Activated gamma-delta T cell treated with anti-CD3 and anti-CD28 coated beads, Interleukin-2, amount 50 U/mL, for 16 hours (primary cell): Measurements from ENCODE around the gene SLIT1.

Experiments
- DNase-seq: peaks from one replicate; pipeline ENCODE4 v3.0.0-alpha.2; 2020; ENCODE audit warnings: low read depth

The SLIT1 gene

GRCh38 chr10:97020452-97021400 is 165.0 kb downstream of the SLIT1 start:
- DNase-seq, result no peak

- DNase-seq, result no peak
These were observed 166.4 kb downstream of the SLIT1 start for GRCh38 chr10:97019213-97019844.

DNA sequence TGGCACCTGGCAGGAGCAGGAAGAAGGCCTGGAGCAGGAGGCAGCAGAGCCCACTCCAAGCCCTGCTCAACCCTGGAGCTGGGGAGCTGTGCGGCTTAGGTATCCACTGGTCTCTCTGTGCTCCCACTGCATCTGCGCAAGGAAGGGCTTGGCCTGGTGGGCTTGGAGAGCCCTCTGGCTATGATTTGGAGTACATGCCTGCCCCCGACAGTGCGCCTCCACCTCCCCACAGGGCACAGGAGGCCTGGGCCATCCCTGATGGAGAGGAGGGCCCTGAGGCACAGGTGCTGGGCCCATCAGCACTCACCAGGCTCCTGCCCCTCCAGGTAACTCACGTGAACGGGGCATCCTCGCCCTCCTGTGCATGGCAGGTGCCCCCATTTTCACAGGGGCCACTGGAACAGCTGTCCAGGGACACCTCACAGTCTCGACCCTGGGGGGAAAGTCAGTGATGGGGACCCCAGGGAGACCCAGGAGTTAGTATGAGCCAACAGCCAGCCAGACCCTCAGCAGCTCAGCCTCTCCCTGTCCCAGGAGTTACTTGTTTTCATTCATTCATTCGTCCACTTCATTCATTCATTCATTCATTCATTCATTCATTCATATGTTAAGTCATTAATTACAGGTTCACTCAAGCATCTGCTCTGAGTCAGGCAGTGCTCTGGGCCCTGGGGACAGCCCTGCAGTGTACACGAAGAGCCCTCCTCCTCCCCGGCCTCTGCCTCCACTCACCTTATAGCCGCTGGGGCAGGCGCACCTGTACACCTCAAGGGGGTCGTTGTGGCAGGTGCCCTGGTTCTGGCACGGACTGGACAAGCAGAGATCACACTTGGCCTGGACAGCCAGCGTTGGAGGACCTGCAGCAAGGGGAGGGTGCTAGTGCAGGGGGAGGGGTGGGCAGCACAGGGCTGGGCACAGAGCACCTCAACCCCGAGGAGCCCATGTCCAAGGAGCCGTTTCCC is 167.2 kb downstream of the SLIT1 start:
- no peak for DNase-seq

DNA sequence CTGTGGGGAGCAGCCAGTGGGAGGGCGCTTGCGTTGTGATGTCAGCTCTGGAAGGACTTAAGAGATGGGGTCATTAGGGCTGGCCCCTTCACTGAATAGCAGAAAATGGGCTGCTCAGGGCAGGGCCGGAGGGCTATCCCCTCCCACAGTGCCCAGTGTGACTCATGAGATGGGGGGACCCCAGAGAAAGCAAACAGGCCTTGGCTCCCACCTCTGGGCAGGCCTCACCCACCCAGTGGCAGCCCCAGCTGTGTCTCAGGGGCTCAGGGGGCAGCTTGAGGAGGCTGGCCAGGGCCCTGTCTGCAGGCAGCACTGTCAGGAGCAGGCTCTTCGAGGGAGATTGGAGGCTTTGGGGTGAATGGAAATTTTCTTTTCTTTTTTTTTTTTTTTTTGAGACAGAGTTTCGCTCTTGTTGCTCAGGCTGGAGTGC is 168.3 kb downstream of the SLIT1 start:
- no peak for DNase-seq

DNA sequence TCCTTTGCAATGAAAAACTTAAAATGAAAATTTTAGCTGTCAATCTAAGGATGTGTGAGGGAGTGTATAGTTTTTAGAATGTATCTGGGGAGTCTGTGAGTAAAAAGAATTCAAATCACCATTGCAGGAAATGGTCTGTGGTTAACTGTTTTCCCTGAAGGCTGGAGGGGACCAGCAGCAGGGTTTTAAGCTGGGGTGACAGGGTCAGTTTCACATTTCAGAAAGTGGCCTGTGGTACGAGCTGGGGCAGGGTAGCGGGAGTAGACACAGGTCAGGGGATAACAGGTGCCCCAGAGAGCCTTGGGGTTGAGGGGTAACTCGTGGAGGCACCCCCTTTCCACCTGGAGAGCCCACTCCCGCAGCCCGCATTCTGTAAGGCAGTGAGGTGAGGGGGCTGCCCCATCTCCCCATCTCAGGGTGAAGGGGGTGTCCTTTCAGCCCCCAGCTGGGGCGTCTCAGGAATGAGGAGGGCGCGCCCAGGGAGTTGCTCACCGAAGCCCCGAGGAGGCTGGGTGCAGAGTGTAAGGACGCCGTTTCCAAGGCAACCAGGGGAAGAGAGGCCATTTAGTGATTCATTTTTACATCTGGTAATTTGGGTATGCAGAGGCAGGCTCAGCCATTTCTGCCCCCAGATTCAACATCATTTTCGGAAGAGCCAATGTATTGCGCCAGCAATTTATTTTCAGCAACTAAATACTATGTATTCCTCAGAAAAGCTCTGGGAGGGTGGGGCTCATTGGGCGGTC is 168.9 kb downstream of the SLIT1 start:
- DNase-seq, result no peak

- DNase-seq, result no peak
These were observed 170.5 kb downstream of the SLIT1 start for GRCh38 chr10:97015240-97015639.

DNA sequence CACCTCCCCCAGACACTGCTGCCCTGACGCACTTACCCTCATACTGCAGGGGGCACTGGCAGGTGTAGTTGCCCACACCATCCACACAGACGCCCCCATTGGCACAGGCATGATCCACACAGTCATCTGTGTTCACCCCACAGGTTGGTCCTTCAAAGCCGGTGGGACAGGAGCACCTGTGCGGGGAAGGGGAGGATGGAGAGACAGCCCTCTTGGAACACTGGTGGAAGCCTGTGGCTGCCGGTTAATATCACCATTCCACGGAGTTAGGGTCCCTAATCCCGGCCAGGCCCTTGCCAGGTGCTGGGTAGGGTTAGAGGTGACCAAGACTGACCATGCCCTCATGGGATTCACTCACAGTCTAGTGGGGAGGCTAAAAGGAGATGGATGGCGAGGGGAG is 171.8 kb downstream of the SLIT1 start:
- DNase-seq, result no peak

DNA sequence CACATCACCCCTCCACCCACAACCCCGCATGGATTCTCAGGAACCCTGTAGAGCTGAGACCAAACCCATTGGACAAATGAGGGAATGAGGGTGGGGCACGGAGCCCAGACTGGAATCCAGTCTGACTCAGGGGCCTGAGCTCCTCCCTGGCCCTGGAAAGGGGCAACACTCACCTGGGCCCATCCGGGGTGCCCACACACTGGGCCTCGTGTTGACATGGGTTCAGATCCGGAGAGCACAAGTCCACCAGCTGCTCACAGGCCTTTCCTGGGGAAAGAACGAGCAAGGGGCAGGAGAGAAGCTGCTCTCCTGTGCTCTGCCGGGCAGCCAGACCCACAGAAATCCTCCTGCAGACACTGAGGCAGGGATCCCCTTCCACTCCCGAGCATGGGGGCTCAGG is 172.2 kb downstream of the SLIT1 start:
- DNase-seq, result no peak

GRCh38 chr10:97012470-97012869 is 173.3 kb downstream of the SLIT1 start:
- no peak for DNase-seq

GRCh38 chr10:97011397-97011796 is 174.4 kb downstream of the SLIT1 start:
- no peak for DNase-seq

DNA sequence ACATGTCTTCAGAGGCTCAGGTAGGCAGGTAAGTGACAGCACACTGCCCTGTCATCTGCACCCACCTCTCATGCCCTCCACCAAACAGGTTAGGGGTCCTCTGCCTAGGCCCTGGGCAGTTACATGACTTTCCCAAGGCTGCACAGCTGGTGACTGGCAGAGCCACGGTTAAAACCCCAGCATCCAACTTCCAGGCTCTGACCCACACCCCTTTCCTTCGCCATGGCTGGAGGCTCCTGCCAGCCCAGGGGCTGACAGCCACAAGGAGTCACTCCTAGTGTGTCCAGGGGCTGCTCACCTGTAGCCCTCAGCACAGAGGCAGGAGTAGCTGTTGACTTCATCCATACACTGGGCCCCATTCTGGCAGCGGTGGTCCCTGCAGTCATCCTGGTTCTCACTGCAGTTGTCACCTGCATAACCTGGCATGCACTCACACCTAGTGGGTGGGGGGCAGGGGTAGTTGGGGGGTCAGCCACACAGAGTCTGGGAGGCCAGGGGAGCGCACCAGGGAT is 175.0 kb downstream of the SLIT1 start:
- DNase-seq, result no peak

- DNase-seq, result no peak
These were observed 178.3 kb downstream of the SLIT1 start for GRCh38 chr10:97007417-97007816.

DNA sequence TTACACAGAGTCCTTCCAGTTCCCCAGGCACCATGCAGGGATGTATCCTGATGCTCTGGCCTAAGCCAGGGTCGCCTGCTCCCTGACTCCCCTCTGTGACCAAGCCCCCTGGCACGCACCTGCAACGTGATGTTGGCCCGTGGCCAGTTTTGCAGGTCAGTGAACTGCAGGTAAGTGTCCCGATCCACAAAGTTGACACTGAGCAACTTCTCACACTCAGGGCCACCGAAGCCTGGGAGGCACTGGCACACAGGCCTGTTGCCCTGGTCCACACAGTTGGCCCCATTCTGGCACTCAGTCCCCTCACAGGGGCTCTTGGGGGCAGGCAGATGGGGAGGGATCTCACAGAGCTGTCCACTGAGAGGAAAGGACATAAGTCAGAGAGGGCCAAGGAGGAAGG is 179.4 kb downstream of the SLIT1 start:
- no peak for DNase-seq

DNA sequence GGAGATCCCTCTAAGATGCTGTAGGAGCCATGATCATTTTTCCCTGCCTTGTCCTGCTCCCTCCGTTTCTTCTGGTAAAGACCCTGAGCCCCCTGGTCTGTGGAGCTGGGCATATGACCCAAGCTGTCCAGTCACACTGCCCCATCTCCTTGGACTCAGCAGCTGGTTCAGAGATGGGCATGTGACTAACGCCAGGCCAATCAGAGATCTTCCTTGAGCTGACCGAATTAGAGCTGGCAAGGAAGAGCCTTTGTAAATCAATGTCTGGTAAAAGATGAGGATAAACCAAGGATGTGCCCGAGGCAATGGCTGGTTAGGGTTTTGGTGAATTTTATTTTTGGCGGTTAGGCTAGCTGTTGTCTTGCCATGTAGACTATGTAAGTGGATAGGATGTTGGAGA is 180.4 kb downstream of the SLIT1 start:
- no peak for DNase-seq

DNA sequence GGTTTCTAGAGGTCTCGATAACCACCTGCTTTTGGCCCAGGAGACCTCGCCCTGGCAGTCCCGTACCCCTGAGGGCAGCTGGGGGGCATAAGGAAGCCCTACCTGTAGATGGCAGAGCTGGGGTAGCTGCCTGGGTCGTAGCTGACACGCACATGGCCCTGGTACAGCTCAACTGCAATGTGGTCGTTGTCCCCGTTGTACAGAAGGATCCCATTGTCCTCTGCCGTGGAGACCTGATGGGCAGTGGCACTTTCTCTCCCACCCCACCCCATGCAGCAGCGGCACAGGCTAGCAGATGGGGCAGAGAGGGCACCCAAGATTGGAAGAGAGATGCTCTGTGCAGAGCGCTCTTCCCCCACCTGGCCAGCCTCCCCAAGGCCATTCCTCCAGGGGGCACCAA is 181.2 kb downstream of the SLIT1 start:
- no peak for DNase-seq

GRCh38 chr10:97003804-97004201 is 182.0 kb downstream of the SLIT1 start:
- DNase-seq, result no peak

- DNase-seq, result no peak
These were observed 182.5 kb downstream of the SLIT1 start for GRCh38 chr10:97003151-97003803.

DNA sequence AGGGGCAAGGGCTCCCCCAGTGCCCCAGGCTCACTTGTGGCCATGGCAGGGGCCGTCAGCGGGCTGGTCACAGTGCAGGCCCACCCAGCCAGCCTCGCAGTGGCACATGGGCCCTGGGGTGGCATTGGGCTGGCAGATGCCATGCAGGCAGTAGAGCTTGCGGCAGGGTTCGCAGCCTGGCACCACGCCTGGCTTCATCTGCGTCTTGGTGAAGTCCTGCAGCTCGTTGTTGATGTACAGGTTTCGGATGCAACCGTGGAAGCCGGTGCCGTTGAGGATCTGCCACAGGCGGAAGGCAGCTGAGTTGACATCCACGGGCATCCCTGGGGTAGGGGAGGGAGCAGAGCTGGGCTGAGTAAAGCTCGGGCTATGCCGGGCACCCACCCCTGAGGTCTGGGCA is 183.1 kb downstream of the SLIT1 start:
- DNase-seq, result no peak

DNA sequence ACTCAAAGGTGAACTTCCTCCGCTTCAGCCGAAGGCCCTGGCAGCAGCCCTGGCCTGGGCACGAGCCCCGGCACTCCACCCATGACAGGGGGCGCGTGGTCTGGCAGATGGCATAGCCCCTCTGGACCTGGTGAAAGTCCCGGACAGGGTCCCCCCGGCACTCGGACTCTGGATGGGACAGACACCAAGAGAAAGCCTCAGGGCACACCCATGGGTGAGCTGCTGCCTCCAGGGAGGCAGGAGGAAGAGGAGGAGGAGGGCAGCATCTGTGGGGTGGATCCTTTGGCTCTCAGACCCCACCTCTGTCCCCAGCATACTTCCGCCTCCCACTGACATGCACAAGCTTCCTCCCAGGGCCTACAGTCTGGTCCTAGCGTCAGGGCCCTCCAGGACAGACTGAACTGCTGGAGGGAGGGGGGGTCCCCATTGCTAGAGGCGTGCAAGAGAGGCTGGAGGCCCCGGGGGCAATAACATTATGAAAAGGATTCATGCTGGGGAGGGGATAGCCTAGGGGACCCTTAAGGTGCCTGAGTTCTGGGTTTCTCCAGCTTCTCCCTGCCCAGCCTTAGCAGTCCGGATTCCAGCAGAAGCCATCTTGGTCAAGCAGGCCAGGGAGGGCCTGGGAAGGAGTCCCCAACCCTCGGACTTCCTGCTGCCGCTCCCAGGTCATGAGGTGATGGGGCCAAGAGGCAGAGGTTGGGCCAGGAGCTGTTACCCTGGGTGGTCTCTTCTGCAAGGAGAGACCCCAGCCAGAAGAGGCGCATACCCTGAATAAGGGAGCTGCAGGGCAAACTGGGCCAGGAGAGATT is 184.4 kb downstream of the SLIT1 start:
- DNase-seq, result no peak
